GM19467 (cell line): Measurements from ENCODE around the gene LIG4.
"Not testable (repeated sequence)": the region's sequence is repeated elsewhere in the genome, so short reads cannot be mapped to it uniquely, and the experiment has no call there.

Experiments used
- ATAC-seq: cut with Tn5 transposase; IDR thresholded peaks from one replicate; pipeline ENCODE4 v1.9.1; 2021; ENCODE audit warnings: mild to moderate bottlenecking, moderate library complexity; ENCODE audit not compliant: unreplicated experiment

The LIG4 gene

GRCh38 chr13:108215436-108215835 lies at the start of gene LIG4:
Gene LIG4 (minus strand): TSS chr13:108215536. CDS start chr13:108211268, 4,268 bp downstream.
- ATAC-seq = peak; percentile 64

GRCh38 chr13:108263621-108264355 lies 48.5 kb upstream of the LIG4 start:
- no peak for ATAC-seq

DNA sequence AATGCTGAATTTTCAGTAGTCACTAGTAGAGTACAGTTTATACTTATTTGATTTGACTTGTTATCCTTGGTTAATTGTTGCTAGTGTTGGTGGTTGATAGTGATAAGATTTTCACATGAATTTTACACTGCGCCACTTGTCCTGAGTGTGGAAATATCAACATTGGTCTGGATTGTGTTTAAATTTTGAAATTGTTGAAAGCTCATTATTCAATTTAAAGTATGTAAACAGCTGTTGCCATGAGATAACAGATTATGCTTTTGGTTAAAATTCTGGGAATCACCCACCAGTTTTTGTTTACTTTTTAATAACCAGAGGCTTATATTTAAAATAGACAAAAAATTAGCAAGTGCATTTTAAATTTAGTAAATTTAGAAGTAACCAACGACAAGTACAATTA lies 41.9 kb upstream of the LIG4 start:
- no peak for ATAC-seq

- ATAC-seq = peak; percentile 48
Measured at GRCh38 chr13:108249150-108249549, 33.8 kb upstream of the LIG4 start.

- no peak for ATAC-seq
Measured at GRCh38 chr13:108230377-108230776, 15.0 kb upstream of the LIG4 start.

DNA sequence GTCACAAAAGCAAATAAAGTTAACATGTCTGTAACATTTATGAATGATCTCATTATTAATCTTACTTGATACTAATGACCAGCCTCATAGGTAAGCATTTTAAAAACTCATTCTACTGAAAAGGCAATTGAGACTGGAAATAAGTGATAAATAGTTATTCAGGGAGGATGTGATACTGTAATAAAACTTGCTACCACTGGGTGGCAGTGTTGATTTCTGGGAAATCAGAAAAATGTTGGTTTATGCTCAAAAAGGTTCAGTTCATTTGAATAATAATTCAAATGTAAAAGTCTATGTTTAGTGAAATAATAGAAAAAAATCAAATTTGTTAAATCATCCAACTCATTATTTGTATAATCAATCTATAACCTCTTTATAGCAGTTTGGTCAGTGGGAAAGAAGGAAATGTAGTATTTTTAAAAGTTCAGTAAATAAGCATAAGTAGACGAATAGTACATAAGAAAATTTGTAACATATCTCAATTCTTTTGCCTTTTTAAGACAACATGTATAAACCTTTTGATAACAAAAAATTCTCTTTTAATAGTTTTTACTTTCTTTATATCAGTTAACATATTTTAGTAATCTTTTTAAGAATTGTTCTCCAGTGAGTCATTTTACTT lies 12.4 kb upstream of the LIG4 start:
- no peak for ATAC-seq

GRCh38 chr13:108226184-108226583 lies 10.8 kb upstream of the LIG4 start:
- ATAC-seq = peak; percentile 12

- peak; percentile 56 for ATAC-seq
Measured at GRCh38 chr13:108225440-108225839, 10.1 kb upstream of the LIG4 start.

DNA sequence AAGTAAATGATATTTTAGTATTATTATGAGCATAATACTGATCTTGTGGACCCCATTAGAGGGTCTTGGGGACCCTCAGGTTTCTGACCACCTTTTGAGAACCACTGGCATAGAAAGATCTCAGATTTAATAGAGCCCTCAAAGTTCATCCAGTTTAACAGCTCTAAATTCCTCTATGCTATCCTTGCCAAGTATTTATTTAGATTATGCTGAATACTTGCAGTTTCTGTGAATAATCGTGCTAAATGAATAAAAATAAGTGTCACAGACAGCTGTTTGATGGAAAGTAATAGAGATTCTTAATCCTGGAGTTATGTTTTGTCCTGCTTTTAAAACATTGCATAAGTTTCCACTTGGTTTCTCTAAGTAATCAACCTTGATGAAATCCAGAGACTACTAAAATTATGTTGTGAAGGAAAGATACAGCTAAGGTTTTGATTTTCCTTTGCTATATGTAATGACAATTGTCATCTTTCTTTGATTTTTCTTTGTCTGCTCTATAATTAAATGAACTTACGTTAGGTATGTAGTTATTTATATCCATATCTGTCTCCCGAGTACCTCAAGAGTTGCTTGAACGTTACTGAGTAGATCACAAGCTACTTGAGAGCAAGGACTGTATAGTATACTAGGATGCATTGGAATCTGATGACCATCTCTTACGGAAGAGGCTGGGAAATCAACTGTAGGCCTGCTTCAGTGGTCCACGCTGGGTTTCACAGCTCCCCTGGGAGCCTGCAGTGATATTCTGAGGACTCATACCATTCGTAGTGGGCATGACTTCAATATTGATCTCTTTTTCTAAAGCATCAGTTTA lies 8.6 kb upstream of the LIG4 start:
- no peak for ATAC-seq

DNA sequence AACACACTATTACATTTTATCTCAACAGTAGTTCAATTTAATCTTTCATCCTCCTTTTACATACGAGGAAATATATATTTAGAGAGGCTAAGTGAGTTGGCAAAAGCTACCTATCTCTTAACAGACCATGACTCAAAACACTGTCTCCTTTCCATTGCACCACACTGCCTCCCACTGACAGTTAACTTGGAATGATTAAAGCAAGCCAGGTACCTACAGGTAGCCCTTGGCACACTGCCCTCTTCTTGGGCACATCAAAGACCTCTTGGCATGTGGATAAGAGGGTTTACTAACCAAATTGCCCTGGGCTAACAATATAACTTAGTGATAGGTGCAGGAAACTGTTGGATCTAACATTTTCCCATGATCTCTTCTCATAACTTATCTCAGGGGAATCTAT lies 4.7 kb upstream of the LIG4 start:
- no peak for ATAC-seq

DNA sequence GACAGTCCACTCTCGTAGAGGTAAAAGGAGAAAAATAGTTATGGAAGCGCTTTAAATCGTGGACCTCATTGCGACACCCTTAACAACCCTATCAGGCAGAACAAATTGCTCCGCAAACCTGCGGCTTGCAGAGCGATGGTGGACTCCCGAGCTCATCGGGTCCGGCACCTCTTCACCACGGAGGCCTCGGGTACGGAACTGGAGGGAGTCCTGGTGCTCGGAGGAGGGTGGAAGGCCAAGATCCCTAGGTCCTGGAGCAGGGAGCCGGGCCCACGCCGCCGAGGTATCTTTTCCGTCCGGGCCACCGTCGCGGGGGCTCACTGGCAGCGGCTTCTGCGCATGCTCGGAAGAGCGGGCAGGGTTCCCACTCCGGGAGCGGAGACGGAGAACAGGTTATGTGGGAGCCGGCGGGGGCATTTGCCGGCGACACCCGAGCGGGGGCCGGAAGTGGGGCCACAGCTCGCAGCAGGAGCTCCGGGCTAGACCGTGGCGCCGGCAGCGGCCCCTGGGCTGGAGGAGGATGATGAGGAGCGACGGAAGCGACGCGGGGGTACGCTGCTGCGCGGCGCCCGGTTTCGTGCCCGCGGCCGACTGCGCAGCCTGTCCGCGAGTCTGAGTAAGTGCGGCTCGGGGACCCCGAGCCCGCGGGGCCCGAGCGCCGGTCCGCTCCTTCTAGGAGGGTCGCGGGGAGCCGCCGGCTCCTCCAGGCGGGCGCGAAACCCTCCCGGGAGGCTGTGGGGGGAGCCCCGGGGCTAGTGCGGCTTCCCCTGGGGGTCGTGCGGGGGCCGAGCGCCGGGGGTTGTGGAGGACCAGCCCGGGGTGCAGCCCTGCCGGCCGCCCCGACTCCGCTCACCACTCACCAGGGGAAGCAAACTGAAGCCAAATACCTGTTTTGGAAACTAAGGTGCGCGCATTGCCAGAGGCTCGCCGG lies 3.0 kb upstream of the LIG4 start, which contains the start of gene ABHD13:
Gene ABHD13 (plus strand): TSS at position 349 of the 931 bp plus-strand sequence. CDS start 10,827 bp downstream, outside the sequence.
- ATAC-seq = peak; percentile 79

GRCh38 chr13:108217307-108218043 lies 2.1 kb upstream of the LIG4 start:
- ATAC-seq = not testable (repeated sequence)

- no peak for ATAC-seq
Measured at GRCh38 chr13:108214441-108215271, 680 bp downstream of the LIG4 start.

- ATAC-seq = no peak
Measured at GRCh38 chr13:108213946-108214345, 1.4 kb downstream of the LIG4 start.

DNA sequence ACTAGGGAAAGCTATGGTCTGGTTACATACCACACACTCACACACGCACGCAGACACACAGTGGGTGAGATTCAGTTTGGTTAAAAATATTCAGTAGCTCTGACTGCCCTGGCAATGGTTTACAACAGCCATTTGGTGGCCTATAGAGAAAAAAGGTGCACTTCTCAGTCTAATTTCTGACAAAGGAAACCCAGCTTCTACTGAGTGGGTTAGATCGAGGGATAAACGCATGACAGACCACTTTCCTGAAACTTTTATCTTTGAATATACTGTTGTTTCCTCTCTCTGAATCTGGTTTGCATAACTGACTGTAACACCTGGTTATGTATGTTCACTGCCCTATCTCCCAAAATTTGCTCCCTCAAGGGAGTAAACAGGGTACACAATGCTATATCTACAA lies 2.5 kb downstream of the LIG4 start:
- peak; percentile 44 for ATAC-seq

DNA sequence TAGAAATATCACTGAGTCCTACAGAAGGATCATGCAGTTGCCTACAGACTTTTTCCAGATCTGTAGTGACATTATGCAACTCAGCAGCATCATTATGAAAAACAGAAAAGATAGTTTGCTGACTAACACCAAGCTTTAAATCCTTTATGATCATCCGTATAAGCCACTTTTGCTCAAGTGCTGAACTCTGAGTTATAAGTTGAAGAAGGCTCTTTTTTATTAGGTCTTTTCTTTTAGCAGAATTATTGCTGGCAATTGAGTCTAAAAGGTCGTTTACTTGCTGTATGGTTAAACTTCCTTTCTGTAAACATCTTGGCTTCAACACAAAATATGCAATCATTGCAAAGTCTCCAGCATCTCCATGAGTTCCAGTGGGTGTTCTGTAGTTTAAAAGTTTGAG lies 4.8 kb downstream of the LIG4 start:
- ATAC-seq = no peak

GRCh38 chr13:108200781-108201398 lies 14.4 kb downstream of the LIG4 start:
- no peak for ATAC-seq

GRCh38 chr13:108195861-108196260 lies 19.5 kb downstream of the LIG4 start:
- ATAC-seq = no peak
